Gastrocnemius medialis (tissue), 4 donors: Measurements from ENCODE around the gene RABGAP1L.
"Not testable (repeated sequence)": the region's sequence is repeated elsewhere in the genome, so short reads cannot be mapped to it uniquely, and the experiment has no call there.

Source experiments
- POLR2A ChIP-seq, 2 donors: fragments of 450-650 bp; IDR thresholded peaks; one replicate each; pipeline ENCODE4 v1.6.1; 2017; ENCODE audit warnings: antibody characterized with exemption in 2 of 2, mild to moderate bottlenecking in 2 of 2, moderate library complexity in 2 of 2
- TF ChIP-seq, protein P1 (sequence below), 5 experiments: fragments of 450-650 bp in 3 of 5; fragments of 200-600 bp in 2 of 5; sonication (generic) in 2 of 5; IDR thresholded peaks in 4 of 5; conservative IDR thresholded peaks in 1 of 5; 1 replicate in 4 of 5; 2 replicates in 1 of 5; pipeline ENCODE4 v1.5.1; 2016 to 2019; ENCODE audit warnings: antibody characterized with exemption in 5 of 5, mild to moderate bottlenecking in 3 of 5, moderate library complexity in 3 of 5

DNA sequence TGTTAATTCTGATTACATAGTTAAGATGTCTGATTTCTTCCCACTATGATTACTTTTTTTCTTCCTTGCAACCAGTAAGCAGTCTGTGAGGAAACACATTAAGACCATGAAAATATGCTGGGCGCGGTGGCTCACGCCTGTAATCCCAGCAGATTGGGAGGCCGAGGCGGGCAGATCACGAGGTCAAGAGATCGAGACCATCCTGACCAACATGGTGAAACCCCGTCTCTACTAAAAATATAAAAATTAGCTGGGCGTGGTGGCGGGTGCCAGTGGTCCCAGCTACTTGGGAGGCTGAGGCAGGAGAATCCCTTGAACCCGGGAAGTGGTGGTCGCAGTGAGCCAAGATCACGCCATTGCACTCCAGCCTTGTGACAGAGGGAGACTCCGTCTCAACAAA, 97.1 kb downstream of the RABGAP1L start:
- TF ChIP-seq, protein P1, sequence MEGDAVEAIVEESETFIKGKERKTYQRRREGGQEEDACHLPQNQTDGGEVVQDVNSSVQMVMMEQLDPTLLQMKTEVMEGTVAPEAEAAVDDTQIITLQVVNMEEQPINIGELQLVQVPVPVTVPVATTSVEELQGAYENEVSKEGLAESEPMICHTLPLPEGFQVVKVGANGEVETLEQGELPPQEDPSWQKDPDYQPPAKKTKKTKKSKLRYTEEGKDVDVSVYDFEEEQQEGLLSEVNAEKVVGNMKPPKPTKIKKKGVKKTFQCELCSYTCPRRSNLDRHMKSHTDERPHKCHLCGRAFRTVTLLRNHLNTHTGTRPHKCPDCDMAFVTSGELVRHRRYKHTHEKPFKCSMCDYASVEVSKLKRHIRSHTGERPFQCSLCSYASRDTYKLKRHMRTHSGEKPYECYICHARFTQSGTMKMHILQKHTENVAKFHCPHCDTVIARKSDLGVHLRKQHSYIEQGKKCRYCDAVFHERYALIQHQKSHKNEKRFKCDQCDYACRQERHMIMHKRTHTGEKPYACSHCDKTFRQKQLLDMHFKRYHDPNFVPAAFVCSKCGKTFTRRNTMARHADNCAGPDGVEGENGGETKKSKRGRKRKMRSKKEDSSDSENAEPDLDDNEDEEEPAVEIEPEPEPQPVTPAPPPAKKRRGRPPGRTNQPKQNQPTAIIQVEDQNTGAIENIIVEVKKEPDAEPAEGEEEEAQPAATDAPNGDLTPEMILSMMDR (IDR thresholded peaks at IDR 0.05 in 4 of 5, conservative IDR thresholded peaks at IDR 0.05 in 1 of 5), result not testable (repeated sequence)
- TF ChIP-seq POLR2A (IDR thresholded peaks at IDR 0.05), result not testable (repeated sequence)
